ENCODE data around the gene CEP152. TPM values are rescaled to one million over a fixed set of nuclear protein-coding genes. Genes with fewer than 3 reads are reported as not detected.

Gene CEP152
- total RNA-seq, 1 experiment from 2014 or later: 27.1 TPM

DNA sequence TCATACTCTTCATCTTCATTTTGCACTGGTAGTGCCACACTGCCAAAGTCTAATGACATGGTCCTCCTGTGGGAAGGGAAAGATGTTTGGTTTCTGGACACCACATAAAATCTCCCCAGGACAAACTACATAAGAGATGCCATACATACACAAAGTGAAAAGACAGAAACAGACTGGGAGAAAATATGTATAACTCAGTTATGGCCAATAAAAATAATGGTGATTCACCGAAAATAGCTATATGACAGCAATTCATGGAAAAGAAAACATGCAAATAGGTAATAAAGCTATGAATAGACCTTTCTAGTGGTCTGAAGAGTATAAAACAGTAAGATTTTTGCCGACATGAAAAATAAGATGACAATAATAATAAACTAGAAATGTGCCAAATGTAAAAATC is 5.3 kb downstream of the CEP152 start:
- H3K27me3 Mint-ChIP-seq (ENCODE audit: unreplicated experiment): no peaks in the 10 kb centered on the region

GRCh38 chr15:48803877-48804276 is 7.0 kb downstream of the CEP152 start:
- DNase-seq: no peak
- BruUV-seq (replicated peaks): no TSS peak
- no peak overlapping the region for H3K27ac Mint-ChIP-seq (ENCODE audit: unreplicated experiment)
- H3K36me3 Mint-ChIP-seq (ENCODE audit: insufficient read depth, unreplicated experiment): no peaks in the 10 kb centered on the region
- TF ChIP-seq, protein P1, sequence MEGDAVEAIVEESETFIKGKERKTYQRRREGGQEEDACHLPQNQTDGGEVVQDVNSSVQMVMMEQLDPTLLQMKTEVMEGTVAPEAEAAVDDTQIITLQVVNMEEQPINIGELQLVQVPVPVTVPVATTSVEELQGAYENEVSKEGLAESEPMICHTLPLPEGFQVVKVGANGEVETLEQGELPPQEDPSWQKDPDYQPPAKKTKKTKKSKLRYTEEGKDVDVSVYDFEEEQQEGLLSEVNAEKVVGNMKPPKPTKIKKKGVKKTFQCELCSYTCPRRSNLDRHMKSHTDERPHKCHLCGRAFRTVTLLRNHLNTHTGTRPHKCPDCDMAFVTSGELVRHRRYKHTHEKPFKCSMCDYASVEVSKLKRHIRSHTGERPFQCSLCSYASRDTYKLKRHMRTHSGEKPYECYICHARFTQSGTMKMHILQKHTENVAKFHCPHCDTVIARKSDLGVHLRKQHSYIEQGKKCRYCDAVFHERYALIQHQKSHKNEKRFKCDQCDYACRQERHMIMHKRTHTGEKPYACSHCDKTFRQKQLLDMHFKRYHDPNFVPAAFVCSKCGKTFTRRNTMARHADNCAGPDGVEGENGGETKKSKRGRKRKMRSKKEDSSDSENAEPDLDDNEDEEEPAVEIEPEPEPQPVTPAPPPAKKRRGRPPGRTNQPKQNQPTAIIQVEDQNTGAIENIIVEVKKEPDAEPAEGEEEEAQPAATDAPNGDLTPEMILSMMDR (IDR thresholded peaks at IDR 0.05; ENCODE audit: unreplicated experiment): no peak
- no peaks in the 10 kb centered on the region for H3K27me3 Mint-ChIP-seq (ENCODE audit: unreplicated experiment)
- no peaks in the 10 kb centered on the region for H3K9me3 Mint-ChIP-seq (ENCODE audit: low read depth, unreplicated experiment)
- CTCF ChIA-PET: no interaction called here
- intact Hi-C loops (cut with micrococcal nuclease; ENCODE audit: unreplicated experiment): loop anchor here (10.0 kb wide), 1 partner anchor 159 kb away; the partner anchor contains the start of gene FBN1
- peaks cover 14% of the 10 kb centered on the region for H3K4me1 Mint-ChIP-seq (ENCODE audit: low read depth, unreplicated experiment)
- no peak overlapping the region for H3K4me3 Mint-ChIP-seq (ENCODE audit: low read depth, unreplicated experiment)

More for the DNA sequence above, 5.3 kb downstream of the CEP152 start:
- no peak for DNase-seq
- TF ChIP-seq, protein P1 (IDR thresholded peaks at IDR 0.05; ENCODE audit: unreplicated experiment): no peak
- CTCF ChIA-PET: no interaction called here
- Mint-ChIP-seq H3K27ac (ENCODE audit: unreplicated experiment) (no peak overlapping the region), H3K4me3 (ENCODE audit: low read depth, unreplicated experiment) (no peak overlapping the region), H3K4me1 (ENCODE audit: low read depth, unreplicated experiment) (peaks cover 15% of the 10 kb centered on the region), H3K36me3 (ENCODE audit: insufficient read depth, unreplicated experiment) (peaks cover 8% of the 10 kb centered on the region), H3K9me3 (ENCODE audit: low read depth, unreplicated experiment) (no peaks in the 10 kb centered on the region)
- intact Hi-C loops (cut with micrococcal nuclease; ENCODE audit: unreplicated experiment): loop anchor here (10.0 kb wide), 1 partner anchor 161 kb away; the partner anchor contains the start of gene FBN1
- BruUV-seq (replicated peaks): no TSS peak

DNA sequence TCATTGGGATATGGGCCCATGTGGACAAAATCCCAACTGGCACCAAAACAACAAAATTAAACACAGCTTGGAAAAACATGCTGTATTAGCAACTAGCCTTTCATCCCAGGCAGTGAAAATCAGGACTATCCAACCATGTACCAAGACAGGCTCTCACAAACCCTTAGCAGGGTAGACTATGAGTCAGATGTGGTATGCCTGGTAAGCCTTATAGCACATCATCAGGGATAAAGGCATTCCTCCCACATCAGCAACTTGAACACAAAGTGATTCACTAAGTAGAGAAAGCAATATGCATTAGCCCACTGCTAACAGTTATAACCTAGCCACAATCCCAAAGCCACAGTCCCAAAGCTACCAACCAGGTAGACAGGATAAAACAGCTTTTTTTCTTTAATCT is 8.0 kb downstream of the CEP152 start:
- H3K36me3 Mint-ChIP-seq (ENCODE audit: insufficient read depth, unreplicated experiment): no peaks in the 10 kb centered on the region
- no TSS peak for BruUV-seq (replicated peaks)
- TF ChIP-seq, protein P1 (IDR thresholded peaks at IDR 0.05; ENCODE audit: unreplicated experiment): no peak
- DNase-seq: no peak
- intact Hi-C loops (cut with micrococcal nuclease; ENCODE audit: unreplicated experiment): loop anchor here (10.0 kb wide), 1 partner anchor 158 kb away; the partner anchor contains the start of gene FBN1
- H3K27me3 Mint-ChIP-seq (ENCODE audit: unreplicated experiment): no peaks in the 10 kb centered on the region
- H3K4me1 Mint-ChIP-seq (ENCODE audit: low read depth, unreplicated experiment): peaks cover 20% of the 10 kb centered on the region
- no peaks in the 10 kb centered on the region for H3K9me3 Mint-ChIP-seq (ENCODE audit: low read depth, unreplicated experiment)
- CTCF ChIA-PET: no interaction called here
- no peak overlapping the region for H3K27ac Mint-ChIP-seq (ENCODE audit: unreplicated experiment)
- H3K4me3 Mint-ChIP-seq (ENCODE audit: low read depth, unreplicated experiment): no peak overlapping the region

DNA sequence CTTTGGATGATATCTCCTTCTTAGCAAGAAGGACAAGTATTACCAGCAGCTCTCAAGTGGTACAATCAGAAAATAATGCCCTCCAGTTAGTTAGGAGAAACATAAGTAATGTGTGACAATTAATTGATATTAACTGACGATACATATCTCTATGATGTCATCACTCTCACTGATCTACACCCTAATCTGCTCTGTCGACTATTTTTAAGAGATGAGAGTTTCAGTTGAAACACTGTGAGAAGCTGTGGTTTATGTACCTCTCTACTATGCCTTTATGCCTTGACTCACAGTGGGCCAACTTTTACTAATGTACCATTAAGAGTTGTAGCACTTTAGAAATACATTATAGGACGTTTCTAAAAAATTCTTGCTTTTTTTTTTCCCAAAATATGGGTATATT is 8.6 kb downstream of the CEP152 start:
- Mint-ChIP-seq H3K27ac (ENCODE audit: unreplicated experiment) (no peak overlapping the region), H3K4me3 (ENCODE audit: low read depth, unreplicated experiment) (no peak overlapping the region), H3K27me3 (ENCODE audit: unreplicated experiment) (no peaks in the 10 kb centered on the region), H3K4me1 (ENCODE audit: low read depth, unreplicated experiment) (peaks cover 26% of the 10 kb centered on the region), H3K9me3 (ENCODE audit: low read depth, unreplicated experiment) (no peaks in the 10 kb centered on the region), H3K36me3 (ENCODE audit: insufficient read depth, unreplicated experiment) (no peaks in the 10 kb centered on the region)
- intact Hi-C loops (cut with micrococcal nuclease; ENCODE audit: unreplicated experiment): loop anchor here (10.0 kb wide), 1 partner anchor 157 kb away; the partner anchor contains the start of gene FBN1
- DNase-seq: no peak
- BruUV-seq (replicated peaks): no TSS peak
- TF ChIP-seq, protein P1 (IDR thresholded peaks at IDR 0.05; ENCODE audit: unreplicated experiment): no peak
- CTCF ChIA-PET: interaction anchor here (0.7 kb wide), 1 partner anchor 428 kb away, joined by 3 read pairs; no protein-coding TSS in a partner anchor
